Osteoblast (primary cell): ENCODE results near the gene ANKRD33B. TPM values are rescaled to one million over a fixed set of nuclear protein-coding genes. Genes with fewer than 3 reads are reported as not detected.
A peak's percentile ranks its signal among the peaks of the same experiment; 100 is the strongest.
"Not testable (repeated sequence)": the region's sequence is repeated elsewhere in the genome, so short reads cannot be mapped to it uniquely, and the experiment has no call there.

ENCODE experiments used
- DNase-seq: peaks from one replicate; pipeline ENCODE4 v3.0.0; 2011; ENCODE audit warnings: low spot score, mixed read lengths; ENCODE audit not compliant: insufficient read length; ENCODE audit errors: missing footprints
- H2AFZ ChIP-seq: 2 replicates; pipeline ENCODE4 v1.6.0; 2011; ENCODE audit warnings: mild to moderate bottlenecking, low read length
- H3K27ac ChIP-seq: 2 replicates; pipeline ENCODE4 v1.5.1; 2011; ENCODE audit warnings: mild to moderate bottlenecking, low read depth, low read length, moderate library complexity
- H3K27me3 ChIP-seq: 2 replicates; pipeline ENCODE4 v1.6.0; 2012; ENCODE audit warnings: mild to moderate bottlenecking, control low read depth, inconsistent platforms, low read length, moderate library complexity; ENCODE audit not compliant: insufficient read depth
- H3K36me3 ChIP-seq: 2 replicates; pipeline ENCODE4 v1.5.1; 2011; ENCODE audit warnings: mild to moderate bottlenecking, low read length, control low read depth, moderate library complexity; ENCODE audit not compliant: insufficient read depth
- H3K4me1 ChIP-seq: 2 replicates; pipeline ENCODE4 v1.5.1; 2011; ENCODE audit warnings: mild to moderate bottlenecking, low read length, control low read depth, moderate library complexity; ENCODE audit not compliant: insufficient read depth
- H3K4me2 ChIP-seq: 2 replicates; pipeline ENCODE4 v1.6.0; 2011; ENCODE audit warnings: mild to moderate bottlenecking, low read length; ENCODE audit not compliant: insufficient read depth
- H3K4me3 ChIP-seq: fragments of 200-600 bp; sonication (generic); 3 replicates; pipeline ENCODE4 v1.5.1; 2012; ENCODE audit warnings: mild to moderate bottlenecking, low read length, inconsistent platforms; ENCODE audit not compliant: insufficient read depth
- H3K79me2 ChIP-seq: 2 replicates; pipeline ENCODE4 v1.6.0; 2012; ENCODE audit warnings: mild to moderate bottlenecking, low read length, control low read depth, inconsistent platforms; ENCODE audit not compliant: insufficient read depth
- H3K9me3 ChIP-seq: 2 replicates; pipeline ENCODE4 v1.5.1; 2011; ENCODE audit warnings: low read depth, low read length, control low read depth
- H4K20me1 ChIP-seq: 2 replicates; pipeline ENCODE4 v1.6.0; 2012; ENCODE audit warnings: mild to moderate bottlenecking, low read length, control low read depth; ENCODE audit not compliant: insufficient read depth
- total RNA-seq: library from RNA; depleted of rRNA; stranded (reverse); fragments of >200 nt; gene quantifications from 2 replicates; pipeline ENCODE4 v1.2.3, GENCODE V29; 2012
- TF ChIP-seq, protein P1 (sequence below): IDR thresholded peaks from 2 replicates; pipeline ENCODE4 v1.5.1; 2011; ENCODE audit warnings: mild to moderate bottlenecking, low read depth, low read length, moderate library complexity; ENCODE audit errors: extremely low read depth

Gene ANKRD33B
- total RNA-seq, 1 donor, result 5.1 TPM

DNA sequence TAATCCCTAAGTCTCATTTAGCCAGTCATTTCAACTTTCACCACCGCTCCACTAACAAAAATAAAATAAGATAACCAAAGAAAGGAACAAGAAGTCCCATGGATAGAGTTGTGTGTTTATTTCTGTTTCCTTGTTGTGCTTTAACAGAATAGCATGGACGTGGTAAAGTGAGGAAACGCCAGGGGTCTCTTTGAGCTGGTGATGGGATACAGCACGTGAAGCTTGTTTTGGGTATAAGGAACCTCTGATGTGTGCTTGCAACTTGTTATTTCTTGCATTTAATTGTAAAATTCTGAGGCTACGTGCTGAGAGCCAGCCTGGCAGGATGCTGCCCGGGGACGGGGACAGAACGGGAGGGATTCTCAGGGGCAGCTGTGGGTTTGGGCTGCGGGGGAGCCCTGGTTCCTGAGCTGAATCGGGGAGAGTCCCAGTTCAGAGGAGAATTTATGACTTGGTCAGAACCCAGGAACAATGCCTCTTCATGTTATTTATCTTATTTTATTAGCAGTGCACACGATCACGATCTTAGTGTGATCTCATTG is 63.4 kb downstream of the ANKRD33B start:
- TF ChIP-seq, protein P1, sequence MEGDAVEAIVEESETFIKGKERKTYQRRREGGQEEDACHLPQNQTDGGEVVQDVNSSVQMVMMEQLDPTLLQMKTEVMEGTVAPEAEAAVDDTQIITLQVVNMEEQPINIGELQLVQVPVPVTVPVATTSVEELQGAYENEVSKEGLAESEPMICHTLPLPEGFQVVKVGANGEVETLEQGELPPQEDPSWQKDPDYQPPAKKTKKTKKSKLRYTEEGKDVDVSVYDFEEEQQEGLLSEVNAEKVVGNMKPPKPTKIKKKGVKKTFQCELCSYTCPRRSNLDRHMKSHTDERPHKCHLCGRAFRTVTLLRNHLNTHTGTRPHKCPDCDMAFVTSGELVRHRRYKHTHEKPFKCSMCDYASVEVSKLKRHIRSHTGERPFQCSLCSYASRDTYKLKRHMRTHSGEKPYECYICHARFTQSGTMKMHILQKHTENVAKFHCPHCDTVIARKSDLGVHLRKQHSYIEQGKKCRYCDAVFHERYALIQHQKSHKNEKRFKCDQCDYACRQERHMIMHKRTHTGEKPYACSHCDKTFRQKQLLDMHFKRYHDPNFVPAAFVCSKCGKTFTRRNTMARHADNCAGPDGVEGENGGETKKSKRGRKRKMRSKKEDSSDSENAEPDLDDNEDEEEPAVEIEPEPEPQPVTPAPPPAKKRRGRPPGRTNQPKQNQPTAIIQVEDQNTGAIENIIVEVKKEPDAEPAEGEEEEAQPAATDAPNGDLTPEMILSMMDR, result no peak
- H3K79me2 ChIP-seq, result no peaks in the 10 kb centered on the region
- peak overlapping the region; percentile 95 for H3K4me2 ChIP-seq
- peak overlapping the region; percentile 65 for H3K4me3 ChIP-seq
- no peaks in the 10 kb centered on the region for H4K20me1 ChIP-seq
- no peaks in the 10 kb centered on the region for H3K36me3 ChIP-seq
- no peaks in the 10 kb centered on the region for H3K9me3 ChIP-seq
- H3K4me1 ChIP-seq, result peaks cover 11% of the 10 kb centered on the region
- DNase-seq, result peak; percentile 94
- H2AFZ ChIP-seq, result peak overlapping the region; percentile 89
- no peaks in the 10 kb centered on the region for H3K27me3 ChIP-seq
- H3K27ac ChIP-seq, result peak overlapping the region; percentile 73

- peaks cover 13% of the 10 kb centered on the region for H3K4me1 ChIP-seq
- DNase-seq, result no peak
- no peak overlapping the region for H3K4me3 ChIP-seq
- H2AFZ ChIP-seq, result no peak overlapping the region
- H3K79me2 ChIP-seq, result no peaks in the 10 kb centered on the region
- no peak overlapping the region for H3K27ac ChIP-seq
- TF ChIP-seq, protein P1, result no peak
- no peak overlapping the region for H3K4me2 ChIP-seq
- no peaks in the 10 kb centered on the region for H3K36me3 ChIP-seq
- H3K9me3 ChIP-seq, result no peaks in the 10 kb centered on the region
- no peaks in the 10 kb centered on the region for H4K20me1 ChIP-seq
- no peaks in the 10 kb centered on the region for H3K27me3 ChIP-seq
Measured at GRCh38 chr5:10628601-10629000, 64.7 kb downstream of the ANKRD33B start.

- Histone ChIP-seq H3K4me2 (no peak overlapping the region), H4K20me1 (no peaks in the 10 kb centered on the region), H3K27ac (no peak overlapping the region), H3K27me3 (no peaks in the 10 kb centered on the region), H3K36me3 (no peaks in the 10 kb centered on the region), H3K4me3 (no peak overlapping the region), H3K9me3 (no peaks in the 10 kb centered on the region), H3K79me2 (no peaks in the 10 kb centered on the region), H2AFZ (no peak overlapping the region), H3K4me1 (peaks cover 13% of the 10 kb centered on the region)
- no peak for DNase-seq
- TF ChIP-seq, protein P1, result no peak
Measured at GRCh38 chr5:10629682-10630081, 65.8 kb downstream of the ANKRD33B start.

DNA sequence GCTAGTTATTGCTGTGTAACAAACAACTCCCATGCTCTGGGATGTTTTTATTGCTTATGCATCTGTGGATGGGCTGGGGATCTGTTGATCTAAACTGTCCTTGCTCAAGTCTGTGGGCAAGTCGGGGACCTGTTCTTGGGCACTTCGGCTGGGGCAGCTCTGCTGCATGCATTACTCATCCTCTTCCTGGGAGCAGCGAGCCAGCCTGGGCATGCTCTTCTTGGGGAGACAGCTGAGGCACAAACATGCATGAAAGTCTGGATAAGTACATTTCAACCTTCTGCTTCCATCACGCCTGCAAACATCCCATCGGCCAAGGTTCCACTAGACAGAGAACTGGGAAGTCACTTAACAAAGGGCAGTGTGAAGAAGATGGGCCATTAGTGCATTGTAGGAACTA is 66.3 kb downstream of the ANKRD33B start:
- Histone ChIP-seq H3K4me3 (no peak overlapping the region), H3K27ac (no peak overlapping the region), H3K4me2 (no peak overlapping the region), H3K4me1 (peaks cover 16% of the 10 kb centered on the region), H3K27me3 (no peaks in the 10 kb centered on the region), H3K9me3 (no peaks in the 10 kb centered on the region), H3K36me3 (no peaks in the 10 kb centered on the region), H3K79me2 (no peaks in the 10 kb centered on the region), H4K20me1 (no peaks in the 10 kb centered on the region), H2AFZ (no peak overlapping the region)
- TF ChIP-seq, protein P1, result no peak
- DNase-seq, result no peak

GRCh38 chr5:10630744-10631143 is 66.9 kb downstream of the ANKRD33B start:
- not testable (repeated sequence) for DNase-seq, H3K9me3 ChIP-seq, H2AFZ ChIP-seq, H3K27ac ChIP-seq, H3K4me2 ChIP-seq, H4K20me1 ChIP-seq, H3K79me2 ChIP-seq, H3K36me3 ChIP-seq, H3K4me3 ChIP-seq, H3K27me3 ChIP-seq
- H3K4me1 ChIP-seq, result peaks cover 21% of the 10 kb centered on the region
